ENCODE measurements around the gene PEX5.

Gene PEX5

GRCh38 chr12:7189398-7190267, at the start of gene PEX5:
TSS of gene PEX5 (plus strand) at chr12:7189686. CDS start at chr12:7190378, 692 bp downstream.
- in situ Hi-C loops (cut with HindIII; ENCODE audit: low sequenced_read_pairs), result no loop called here

- in situ Hi-C loops (cut with HindIII; ENCODE audit: low sequenced_read_pairs), result no loop called here
These were observed 48.0 kb upstream of the PEX5 start for GRCh38 chr12:7141351-7142005.

GRCh38 chr12:7142056-7142644, 47.3 kb upstream of the PEX5 start:
- in situ Hi-C loops (cut with HindIII; ENCODE audit: low sequenced_read_pairs), result no loop called here

GRCh38 chr12:7142809-7143465, 46.5 kb upstream of the PEX5 start:
- in situ Hi-C loops (cut with HindIII; ENCODE audit: low sequenced_read_pairs), result no loop called here

- in situ Hi-C loops (cut with HindIII; ENCODE audit: low sequenced_read_pairs), result no loop called here
These were observed 45.9 kb upstream of the PEX5 start for GRCh38 chr12:7143564-7143963.

GRCh38 chr12:7144414-7145120, 44.9 kb upstream of the PEX5 start:
- in situ Hi-C loops (cut with HindIII; ENCODE audit: low sequenced_read_pairs), result no loop called here

GRCh38 chr12:7145671-7146070, 43.8 kb upstream of the PEX5 start:
- in situ Hi-C loops (cut with HindIII; ENCODE audit: low sequenced_read_pairs), result no loop called here

- in situ Hi-C loops (cut with HindIII; ENCODE audit: low sequenced_read_pairs), result no loop called here
These were observed 43.3 kb upstream of the PEX5 start for GRCh38 chr12:7146228-7146627.

- in situ Hi-C loops (cut with HindIII; ENCODE audit: low sequenced_read_pairs), result no loop called here
These were observed 42.6 kb upstream of the PEX5 start for GRCh38 chr12:7146906-7147305.

- in situ Hi-C loops (cut with HindIII; ENCODE audit: low sequenced_read_pairs), result loop anchor here (5.0 kb wide), 1 partner anchor 43 kb away; the partner anchor contains the start of gene C1RL
These were observed 39.1 kb upstream of the PEX5 start for GRCh38 chr12:7150356-7150755.

- in situ Hi-C loops (cut with HindIII; ENCODE audit: low sequenced_read_pairs), result loop anchor here (5.0 kb wide), 1 partner anchor 44 kb away; the partner anchor contains the start of gene C1RL
These were observed 38.6 kb upstream of the PEX5 start for GRCh38 chr12:7150841-7151240.

- in situ Hi-C loops (cut with HindIII; ENCODE audit: low sequenced_read_pairs), result loop anchor here (5.0 kb wide), 1 partner anchor 44 kb away; the partner anchor contains the start of gene C1RL
These were observed 38.0 kb upstream of the PEX5 start for GRCh38 chr12:7151532-7151931.

GRCh38 chr12:7152818-7153217, 36.7 kb upstream of the PEX5 start:
- in situ Hi-C loops (cut with HindIII; ENCODE audit: low sequenced_read_pairs), result loop anchor here (5.0 kb wide), 1 partner anchor 46 kb away; the partner anchor contains the start of gene C1RL

GRCh38 chr12:7154042-7154441, 35.4 kb upstream of the PEX5 start:
- in situ Hi-C loops (cut with HindIII; ENCODE audit: low sequenced_read_pairs), result loop anchor here (5.0 kb wide), 1 partner anchor 47 kb away; the partner anchor contains the start of gene C1RL

GRCh38 chr12:7154901-7155470, 34.5 kb upstream of the PEX5 start:
- in situ Hi-C loops (cut with HindIII; ENCODE audit: low sequenced_read_pairs), result loop anchor here (5.0 kb wide), 1 partner anchor 48 kb away; the partner anchor contains the start of gene C1RL

GRCh38 chr12:7155471-7156034, 33.9 kb upstream of the PEX5 start:
- in situ Hi-C loops (cut with HindIII; ENCODE audit: low sequenced_read_pairs), result no loop called here

- in situ Hi-C loops (cut with HindIII; ENCODE audit: low sequenced_read_pairs), result no loop called here
These were observed 33.0 kb upstream of the PEX5 start for GRCh38 chr12:7156259-7157197.

GRCh38 chr12:7157391-7157790, 32.1 kb upstream of the PEX5 start:
- in situ Hi-C loops (cut with HindIII; ENCODE audit: low sequenced_read_pairs), result no loop called here
